Gastrocnemius medialis (tissue), 4 donors: ENCODE measurements around the gene GAPDH. TPM values are rescaled to one million over a fixed set of nuclear protein-coding genes. Genes with fewer than 3 reads are reported as not detected.
"Not testable (repeated sequence)": the region's sequence is repeated elsewhere in the genome, so short reads cannot be mapped to it uniquely, and the experiment has no call there.

Experiments used
- ATAC-seq, 2 donors: fragments of 150-250 bp; one replicate each; pipeline ENCODE4 v1.9.1; 2016
- DNase-seq, 2 donors: peaks; one replicate each; pipeline ENCODE4 v3.0.0-alpha.2; 2019
- H3K27ac ChIP-seq, 4 donors: fragments of 200-600 bp; sonication (generic); 1 replicate in 1 of 4; 2 replicates in 3 of 4; pipeline ENCODE4 v1.5.1; 2016 to 2018; ENCODE audit warnings: mild to moderate bottlenecking in 2 of 4, moderate library complexity in 1 of 4
- H3K27me3 ChIP-seq, 3 donors: fragments of 200-600 bp; sonication (generic) in 2 of 3; 1 replicate in 1 of 3; 2 replicates in 2 of 3; pipeline versions ENCODE4 v1.5.1 to v1.6.0; 2016 to 2019; ENCODE audit warnings: mild to moderate bottlenecking in 1 of 3, moderate library complexity in 1 of 3
- H3K36me3 ChIP-seq, 2 donors: fragments of 200-600 bp; sonication (generic) in 1 of 2; one replicate each; pipeline ENCODE4 v1.5.1; 2017 to 2018
- H3K4me1 ChIP-seq, 2 donors: fragments of 200-600 bp; sonication (generic) in 1 of 2; one replicate each; pipeline ENCODE4 v1.5.1; 2016 to 2017; ENCODE audit warnings: mild to moderate bottlenecking in 2 of 2
- H3K4me3 ChIP-seq, 4 donors: fragments of 200-600 bp; sonication (generic) in 3 of 4; 1 replicate in 1 of 4; 2 replicates in 3 of 4; pipeline ENCODE4 v1.5.1; 2016 to 2019; ENCODE audit warnings: mild to moderate bottlenecking in 2 of 4
- H3K9me3 ChIP-seq, 3 donors: fragments of 200-600 bp; sonication (generic) in 2 of 3; 1 replicate in 1 of 3; 2 replicates in 2 of 3; pipeline ENCODE4 v1.5.1; 2016 to 2019
- CTCF ChIP-seq, 5 experiments: fragments of 450-650 bp in 3 of 5; fragments of 200-600 bp in 2 of 5; sonication (generic) in 2 of 5; IDR thresholded peaks in 4 of 5; conservative IDR thresholded peaks in 1 of 5; 1 replicate in 4 of 5; 2 replicates in 1 of 5; pipeline ENCODE4 v1.5.1; 2016 to 2019; ENCODE audit warnings: antibody characterized with exemption in 5 of 5, mild to moderate bottlenecking in 3 of 5, moderate library complexity in 3 of 5
- POLR2A ChIP-seq, 2 donors: fragments of 450-650 bp; IDR thresholded peaks; one replicate each; pipeline ENCODE4 v1.6.1; 2017; ENCODE audit warnings: antibody characterized with exemption in 2 of 2, mild to moderate bottlenecking in 2 of 2, moderate library complexity in 2 of 2
- in situ Hi-C, 4 donors: fragments of 200-750 bp; cut with MboI; loops; one replicate each; pipeline versions ENCODE4 v1.15.0 to v1.8.0; 2017; ENCODE audit warnings: low sequenced_read_pairs in 4 of 4
- intact Hi-C: fragments of 100-400 bp; cut with DNase I; formaldehyde crosslinking; loops from one replicate; pipeline ENCODE4 v1.15.1; 2023; ENCODE audit warnings: low total_unique reads
- total RNA-seq, 4 donors: library from RNA; depleted of rRNA; stranded (reverse); fragments of >200 nt; gene quantifications; one replicate each; pipeline versions ENCODE4 v1.1.0 to v1.2.3, GENCODE V29; 2016

Gene GAPDH
- total RNA-seq, 4 donors from 2014 or later: 11,241 to 15,891 (median 13,472) TPM

GRCh38 chr12:6555018-6555691 lies 20.8 kb downstream of the GAPDH start:
- Histone ChIP-seq H3K27me3 (no peaks in the 10 kb centered on the region), H3K27ac (peak overlapping the region; percentile 90 to 99 (median 92)), H3K9me3 (no peaks in the 10 kb centered on the region), H3K4me3 (peak overlapping the region; percentile 67 to 88 (median 77)), H3K4me1 (peaks cover 59% of the 10 kb centered on the region in 2 donors), H3K36me3 (peaks cover 0 to 17% of the 10 kb centered on the region in 2 donors)
- ATAC-seq: no peak
- DNase-seq: no peak
- TF ChIP-seq CTCF (IDR thresholded peaks at IDR 0.05 in 4 of 5, conservative IDR thresholded peaks at IDR 0.05 in 1 of 5) (no peak), POLR2A (IDR thresholded peaks at IDR 0.05) (no peak)
- intact Hi-C loops (loop anchor here (10.0 kb wide), 1 partner anchor 300 kb away; the partner anchor contains the start of genes CDCA3 and USP5), in situ Hi-C loops (no loop called here)

GRCh38 chr12:6556496-6556817 lies 22.1 kb downstream of the GAPDH start:
- peaks cover 46% of the 10 kb centered on the region in 2 donors for H3K4me1 ChIP-seq
- intact Hi-C loops: loop anchor here (1.0 to 10.0 kb wide), 3 partner anchors 21 to 298 kb away; partner anchors contain the start of genes CDCA3 and USP5
- H3K36me3 ChIP-seq: peaks cover 0 to 30% of the 10 kb centered on the region in 2 donors
- H3K9me3 ChIP-seq, H3K27me3 ChIP-seq, DNase-seq, in situ Hi-C loops, ATAC-seq: not testable (repeated sequence)
- peak overlapping the region; percentile 90 to 99 (median 92) for H3K27ac ChIP-seq
- H3K4me3 ChIP-seq: peak overlapping the region; percentile 67 to 88 (median 77)

GRCh38 chr12:6556857-6557256 lies 22.5 kb downstream of the GAPDH start:
- ATAC-seq: no peak
- in situ Hi-C loops: no loop called here

GRCh38 chr12:6558014-6558760 lies 23.9 kb downstream of the GAPDH start:
- intact Hi-C loops: loop anchor here (10.0 kb wide), 1 partner anchor 297 kb away; the partner anchor contains the start of genes CDCA3 and USP5
- DNase-seq: peak in 1 of 2 donors; percentile 51

More at GRCh38 chr12:6556857-6557256, 22.5 kb downstream of the GAPDH start:
- peak in 1 of 2 donors; percentile 13 for DNase-seq
- H3K4me1 ChIP-seq: peaks cover 42% of the 10 kb centered on the region in 2 donors
- TF ChIP-seq POLR2A (IDR thresholded peaks at IDR 0.05) (no peak), CTCF (IDR thresholded peaks at IDR 0.05 in 4 of 5, conservative IDR thresholded peaks at IDR 0.05 in 1 of 5) (no peak)
- H3K27ac ChIP-seq: peak overlapping the region; percentile 90 to 99 (median 92)
- no peak overlapping the region for H3K4me3 ChIP-seq
- H3K27me3 ChIP-seq: no peaks in the 10 kb centered on the region
- no peaks in the 10 kb centered on the region for H3K9me3 ChIP-seq
- peaks cover 0 to 34% of the 10 kb centered on the region in 2 donors for H3K36me3 ChIP-seq
- intact Hi-C loops: loop anchor here (1.0 to 10.0 kb wide), 3 partner anchors 22 to 298 kb away; partner anchors contain the start of genes CDCA3 and USP5

More at GRCh38 chr12:6558014-6558760, 23.9 kb downstream of the GAPDH start:
- Histone ChIP-seq H3K36me3 (peaks cover 0 to 47% of the 10 kb centered on the region in 2 donors), H3K4me1 (peaks cover 29 to 31% of the 10 kb centered on the region in 2 donors), H3K27ac (peak overlapping the region; percentile 7 to 92 (median 52))
- H3K27me3 ChIP-seq, H3K4me3 ChIP-seq, ATAC-seq, in situ Hi-C loops, H3K9me3 ChIP-seq: not testable (repeated sequence)
- peak in 4 of 5 experiments; percentile 19 to 49 (median 35) for TF ChIP-seq CTCF (IDR thresholded peaks at IDR 0.05 in 4 of 5, conservative IDR thresholded peaks at IDR 0.05 in 1 of 5)
